Stimulated activated CD8-positive, alpha-beta memory T cell treated with anti-CD3 and anti-CD28 coated beads, Interleukin-4, amount 100 ng/mL, for 24 hours (primary cell): ENCODE results near the gene AMZ1.
A peak's percentile ranks its signal among the peaks of the same experiment; 100 is the strongest.

Experiments used
- DNase-seq: peaks from one replicate; pipeline ENCODE4 v3.0.0-alpha.2; 2020; ENCODE audit warnings: low read depth

The AMZ1 gene

GRCh38 chr7:2751086-2751485, 63.1 kb downstream of the AMZ1 start:
- DNase-seq = no peak

GRCh38 chr7:2753148-2753547, 65.1 kb downstream of the AMZ1 start:
- DNase-seq = no peak

- DNase-seq = no peak
Observed at GRCh38 chr7:2754086-2754485, 66.1 kb downstream of the AMZ1 start.

- no peak for DNase-seq
Observed at GRCh38 chr7:2754912-2755311, 66.9 kb downstream of the AMZ1 start.

- DNase-seq = no peak
Observed at GRCh38 chr7:2755531-2755930, 67.5 kb downstream of the AMZ1 start.

- DNase-seq = no peak
Observed at GRCh38 chr7:2757361-2757903, 69.4 kb downstream of the AMZ1 start.

GRCh38 chr7:2757904-2758672, 70.1 kb downstream of the AMZ1 start:
- DNase-seq = peak; percentile 48

GRCh38 chr7:2758673-2759616, 70.9 kb downstream of the AMZ1 start:
- DNase-seq = no peak

GRCh38 chr7:2759736-2760097, 71.7 kb downstream of the AMZ1 start:
- no peak for DNase-seq

GRCh38 chr7:2760098-2760889, 72.3 kb downstream of the AMZ1 start:
- DNase-seq = no peak

- DNase-seq = no peak
Observed at GRCh38 chr7:2761131-2761624, 73.2 kb downstream of the AMZ1 start.

- no peak for DNase-seq
Observed at GRCh38 chr7:2761801-2762497, 73.9 kb downstream of the AMZ1 start.

- DNase-seq = no peak
Observed at GRCh38 chr7:2763597-2763996, 75.6 kb downstream of the AMZ1 start.

GRCh38 chr7:2764621-2765020, 76.6 kb downstream of the AMZ1 start:
- DNase-seq = no peak
